Lower leg skin (tissue), 3 donors: ENCODE results near the gene ULK1.

Source experiments
- POLR2A ChIP-seq, 2 donors: fragments of 450-650 bp; IDR thresholded peaks; one replicate each; pipeline ENCODE4 v1.6.1; 2016 to 2017; ENCODE audit warnings: antibody characterized with exemption in 2 of 2, mild to moderate bottlenecking in 1 of 2, moderate library complexity in 1 of 2
- TF ChIP-seq, protein P1 (sequence below), 3 donors: fragments of 450-650 bp; IDR thresholded peaks; one replicate each; pipeline ENCODE4 v1.5.1; 2016; ENCODE audit warnings: antibody characterized with exemption in 3 of 3, mild to moderate bottlenecking in 3 of 3, moderate library complexity in 2 of 3

DNA sequence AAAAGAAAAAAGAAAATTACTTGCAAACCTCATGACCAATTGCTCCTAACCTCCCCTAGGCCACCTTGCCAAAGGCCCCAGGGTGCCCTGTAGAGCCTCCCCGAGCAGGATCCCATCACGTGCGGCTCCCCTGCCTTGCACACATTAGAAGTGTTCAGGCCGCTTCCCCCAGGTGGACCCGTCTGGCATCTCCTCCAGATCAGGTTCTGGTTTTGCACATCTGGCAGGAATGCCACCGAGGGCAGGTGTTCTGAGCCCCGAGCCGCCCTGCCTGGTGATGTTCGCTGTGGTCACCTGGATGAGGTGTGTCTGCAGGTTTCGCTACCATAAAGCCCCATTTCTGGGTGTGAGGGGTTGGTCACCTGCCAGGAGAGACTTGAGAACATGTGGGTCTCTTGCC lies 47.0 kb upstream of the ULK1 start:
- no peak for TF ChIP-seq POLR2A (IDR thresholded peaks at IDR 0.05)
- TF ChIP-seq, protein P1, sequence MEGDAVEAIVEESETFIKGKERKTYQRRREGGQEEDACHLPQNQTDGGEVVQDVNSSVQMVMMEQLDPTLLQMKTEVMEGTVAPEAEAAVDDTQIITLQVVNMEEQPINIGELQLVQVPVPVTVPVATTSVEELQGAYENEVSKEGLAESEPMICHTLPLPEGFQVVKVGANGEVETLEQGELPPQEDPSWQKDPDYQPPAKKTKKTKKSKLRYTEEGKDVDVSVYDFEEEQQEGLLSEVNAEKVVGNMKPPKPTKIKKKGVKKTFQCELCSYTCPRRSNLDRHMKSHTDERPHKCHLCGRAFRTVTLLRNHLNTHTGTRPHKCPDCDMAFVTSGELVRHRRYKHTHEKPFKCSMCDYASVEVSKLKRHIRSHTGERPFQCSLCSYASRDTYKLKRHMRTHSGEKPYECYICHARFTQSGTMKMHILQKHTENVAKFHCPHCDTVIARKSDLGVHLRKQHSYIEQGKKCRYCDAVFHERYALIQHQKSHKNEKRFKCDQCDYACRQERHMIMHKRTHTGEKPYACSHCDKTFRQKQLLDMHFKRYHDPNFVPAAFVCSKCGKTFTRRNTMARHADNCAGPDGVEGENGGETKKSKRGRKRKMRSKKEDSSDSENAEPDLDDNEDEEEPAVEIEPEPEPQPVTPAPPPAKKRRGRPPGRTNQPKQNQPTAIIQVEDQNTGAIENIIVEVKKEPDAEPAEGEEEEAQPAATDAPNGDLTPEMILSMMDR (IDR thresholded peaks at IDR 0.05), result no peak
